Measurements from ENCODE around the gene CDH18.
"Not testable (repeated sequence)": the region's sequence is repeated elsewhere in the genome, so short reads cannot be mapped to it uniquely, and the experiment has no call there.

The CDH18 gene

DNA sequence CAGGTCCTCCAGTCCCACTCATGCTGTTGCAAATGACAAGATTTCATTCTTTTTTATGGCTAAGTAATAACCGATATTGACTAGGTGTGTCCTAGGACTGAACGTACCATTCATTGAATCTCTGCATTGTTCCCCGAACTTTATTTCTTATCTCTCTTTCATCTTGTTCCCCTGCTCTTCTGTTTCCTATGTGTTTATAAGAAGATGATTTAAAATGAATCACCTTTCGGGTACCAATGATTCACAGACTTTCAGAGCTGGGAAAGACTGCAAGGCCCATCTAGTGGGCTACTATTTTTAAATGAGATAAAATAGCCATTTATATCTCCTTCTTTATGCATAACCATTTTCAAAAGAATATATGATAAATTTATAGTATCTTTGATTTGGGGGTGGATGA lies 133.0 kb downstream of the CDH18 start:
- no peak for DNase-seq

DNA sequence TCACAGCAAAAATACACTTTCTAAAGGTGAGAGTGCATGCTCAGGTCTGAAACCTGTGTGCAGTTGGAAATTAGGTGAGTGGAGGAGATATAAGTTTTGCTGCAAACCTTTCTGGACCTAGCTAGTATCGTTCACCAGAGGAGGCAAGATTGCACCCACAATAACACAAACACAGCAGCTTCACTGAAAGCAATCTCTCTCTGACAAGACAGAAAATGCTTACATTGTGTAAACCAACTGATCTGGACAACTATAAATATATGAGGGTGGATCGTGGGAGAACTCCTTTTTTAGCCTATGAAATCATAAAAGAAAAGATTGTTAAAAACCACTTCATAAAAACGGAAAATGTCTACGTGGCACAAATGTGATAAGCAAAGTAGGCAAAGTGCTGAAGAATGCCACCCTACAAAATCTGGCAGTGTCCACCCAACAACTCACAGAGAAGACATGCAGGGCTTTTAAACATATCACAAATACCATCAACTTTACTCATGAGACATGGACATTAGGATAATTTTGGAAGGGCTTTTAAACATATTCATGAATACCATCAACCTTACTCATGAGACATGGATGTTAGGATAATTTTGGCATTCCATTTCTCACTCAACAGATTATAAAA lies 134.3 kb downstream of the CDH18 start:
- no peak for DNase-seq

DNA sequence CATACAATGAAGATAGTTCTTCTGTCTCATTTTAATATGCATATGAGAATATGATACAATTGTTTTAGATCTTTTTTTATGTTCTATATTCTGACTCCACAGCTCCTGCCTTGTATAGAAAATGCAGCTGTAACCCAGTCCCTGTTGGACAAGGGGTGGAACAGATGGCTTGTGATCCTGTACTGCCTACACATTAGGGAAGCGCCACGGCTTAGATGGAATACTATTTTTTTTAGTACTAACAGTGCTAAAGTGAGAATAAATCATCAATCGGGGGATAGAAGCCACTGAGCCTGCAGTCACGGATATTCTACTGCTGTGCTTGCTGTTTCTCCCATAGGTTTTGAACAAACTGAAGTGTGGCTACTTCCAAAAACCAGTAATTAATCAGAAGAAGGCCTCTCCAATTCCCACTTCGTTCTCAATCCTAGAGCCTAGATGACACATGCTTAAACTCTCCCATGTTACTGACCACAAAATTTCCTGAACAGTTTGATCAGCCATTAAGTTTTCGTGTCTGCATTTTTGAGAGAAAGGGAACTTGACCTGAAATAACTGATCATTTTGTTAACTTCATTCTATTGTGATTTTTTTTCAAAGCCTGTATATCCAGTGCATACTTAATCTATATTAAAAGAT lies 150.3 kb downstream of the CDH18 start:
- DNase-seq, result no peak

DNA sequence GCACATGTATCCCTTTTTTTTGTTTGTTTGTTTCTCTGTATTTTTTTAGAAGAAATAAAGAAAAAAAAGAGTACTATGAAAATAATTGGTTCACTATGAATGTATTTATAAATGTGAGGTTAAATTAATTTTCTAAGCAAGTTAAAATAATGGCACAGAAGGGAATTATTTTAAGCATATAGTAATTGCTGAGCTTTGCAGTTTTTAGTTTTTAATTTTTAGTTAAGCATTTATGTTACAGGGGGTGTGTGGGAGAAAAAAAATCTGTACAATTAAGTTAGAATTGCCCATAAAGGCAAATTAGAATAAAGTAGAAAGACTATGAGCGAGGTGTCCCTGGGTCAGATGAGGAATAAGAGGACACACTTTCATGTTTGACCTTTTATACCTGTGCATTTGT lies 152.6 kb downstream of the CDH18 start:
- DNase-seq, result no peak

DNA sequence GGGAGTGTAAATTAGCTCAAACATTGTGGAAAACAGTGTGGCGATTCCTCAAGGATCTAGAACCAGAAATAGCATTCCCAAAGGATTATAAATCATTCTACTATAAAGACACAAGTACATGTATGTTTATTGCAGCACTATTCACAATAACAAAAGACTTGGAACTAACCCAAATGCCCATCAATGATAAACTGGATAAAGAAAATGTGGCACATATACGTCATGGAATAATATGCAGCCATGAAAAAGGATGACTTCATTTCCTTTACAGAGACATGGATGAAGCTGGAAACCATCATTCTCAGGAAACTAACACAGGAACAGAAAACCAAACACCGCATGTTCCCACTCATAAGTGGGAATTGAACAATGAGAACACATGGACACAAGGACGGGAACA lies 175.3 kb downstream of the CDH18 start:
- DNase-seq, result not testable (repeated sequence)

DNA sequence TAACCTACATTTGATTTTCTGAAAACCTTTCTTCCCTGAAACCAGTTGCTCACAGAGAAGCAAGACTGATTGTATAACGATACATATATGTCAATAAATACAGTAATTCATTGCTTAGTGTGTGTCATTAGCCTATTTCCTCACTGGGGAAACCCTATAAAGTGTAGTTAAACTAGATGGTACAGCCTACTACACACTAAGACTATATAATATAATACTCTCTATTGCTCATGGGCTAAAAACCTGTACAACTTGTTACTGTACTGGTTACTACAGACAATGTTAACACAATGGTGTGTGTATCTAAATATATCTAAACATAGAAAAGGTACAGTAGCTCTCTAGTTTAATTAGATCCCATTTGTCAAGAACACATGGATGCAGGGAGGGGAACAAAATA lies 181.2 kb downstream of the CDH18 start:
- no peak for DNase-seq

DNA sequence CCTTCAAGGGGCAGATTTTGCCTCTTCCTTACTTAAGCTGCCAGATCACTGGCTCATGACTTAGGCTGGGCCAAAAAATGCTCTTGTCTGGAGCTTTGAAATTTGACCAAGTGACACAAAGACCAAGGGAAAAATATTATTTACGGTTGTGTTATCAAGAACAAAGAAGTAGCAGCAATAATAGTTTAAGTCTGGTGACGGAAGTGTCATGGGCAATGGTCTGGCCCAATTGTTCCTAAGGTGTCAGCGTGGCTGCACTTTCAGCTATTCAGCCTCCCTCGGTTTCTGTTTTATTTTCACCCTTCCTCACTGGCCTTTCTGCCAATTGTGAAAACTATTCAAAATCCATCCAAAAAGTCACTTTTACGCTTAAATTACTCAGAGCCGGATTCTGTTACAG lies 185.3 kb downstream of the CDH18 start:
- no peak for DNase-seq

DNA sequence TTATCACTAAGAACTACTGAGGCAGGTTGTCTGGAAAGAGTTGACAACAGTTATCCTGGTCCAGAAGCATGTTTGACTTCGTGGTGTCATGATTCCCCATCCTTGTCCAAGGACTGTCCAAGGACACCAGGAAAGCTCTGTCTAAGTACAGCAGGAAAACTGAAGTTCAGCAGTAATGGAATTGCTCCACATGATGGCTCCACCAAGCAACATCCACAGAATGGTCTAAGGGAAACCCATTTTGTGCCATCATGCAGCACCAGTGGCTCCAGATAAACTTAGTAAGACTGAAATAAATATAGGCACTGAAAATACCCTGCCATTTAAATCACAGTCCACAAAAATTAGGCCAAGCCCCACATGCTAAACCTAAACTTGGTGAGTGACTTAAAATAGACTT lies 192.8 kb downstream of the CDH18 start:
- DNase-seq, result no peak

DNA sequence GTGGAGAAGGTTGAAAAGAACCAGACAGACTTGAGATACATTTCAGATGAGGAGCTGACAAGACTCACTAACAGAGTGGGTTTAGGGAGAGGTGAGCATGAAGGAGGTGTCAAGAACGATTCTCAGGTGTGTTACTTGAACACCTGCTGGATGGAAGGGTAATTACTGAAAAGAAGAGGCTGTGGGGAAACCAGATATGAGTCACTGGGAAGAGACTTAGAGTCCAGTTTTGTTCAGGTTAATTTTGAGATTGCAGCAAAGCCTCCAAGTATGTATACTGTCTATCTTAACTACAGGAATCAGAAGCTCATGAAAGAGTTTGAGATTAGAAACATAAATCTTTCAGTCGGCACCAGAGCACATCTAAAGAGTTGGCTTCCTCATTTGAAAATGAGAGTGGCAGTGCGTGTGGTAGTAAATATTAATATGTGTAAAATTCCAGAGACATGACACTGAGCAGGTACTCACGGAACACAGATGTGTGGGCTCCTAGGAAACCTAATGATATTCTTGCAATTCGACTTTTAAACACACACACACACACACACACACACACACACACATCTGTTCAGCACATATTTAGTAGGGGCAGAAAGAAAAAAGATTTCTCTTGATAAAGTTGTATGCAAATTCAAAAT lies 197.1 kb downstream of the CDH18 start:
- no peak for DNase-seq

DNA sequence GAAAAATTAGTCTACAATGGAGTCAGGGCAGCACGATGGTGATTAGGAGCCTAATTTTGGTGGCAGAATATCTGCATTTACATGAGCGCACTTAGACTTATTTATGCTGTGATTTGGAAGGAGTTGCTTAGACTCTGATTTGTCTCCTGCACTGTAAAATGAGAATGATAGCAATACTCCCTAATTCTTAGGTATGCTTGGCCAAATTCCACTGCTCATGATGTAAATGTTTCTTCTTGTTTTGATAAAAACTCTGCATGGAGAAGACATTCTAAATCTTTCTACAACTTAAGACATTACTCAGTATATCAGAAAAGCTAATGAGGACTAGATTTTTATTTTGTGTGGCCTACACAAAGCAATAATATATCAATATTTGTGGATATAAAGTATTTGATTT lies 205.4 kb downstream of the CDH18 start:
- no peak for DNase-seq

DNA sequence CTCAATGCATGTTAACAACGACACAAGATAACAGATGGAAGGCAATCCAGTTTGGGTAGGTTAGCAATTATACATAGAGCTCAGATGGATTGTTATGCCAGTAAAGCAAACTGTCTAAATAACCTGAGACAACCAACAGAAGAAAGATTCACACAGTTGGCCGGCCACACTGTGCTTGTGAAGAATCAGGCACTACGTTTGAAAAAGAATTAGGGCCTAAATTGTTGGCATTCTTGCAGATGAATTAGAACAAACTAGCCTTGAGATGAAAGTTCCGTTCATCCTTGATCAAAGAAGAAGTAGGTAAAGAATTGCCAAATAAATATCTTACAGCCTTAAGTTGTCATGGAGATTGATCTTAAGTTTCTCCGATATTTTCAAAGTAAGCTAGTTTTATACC lies 210.6 kb downstream of the CDH18 start:
- DNase-seq, result no peak

DNA sequence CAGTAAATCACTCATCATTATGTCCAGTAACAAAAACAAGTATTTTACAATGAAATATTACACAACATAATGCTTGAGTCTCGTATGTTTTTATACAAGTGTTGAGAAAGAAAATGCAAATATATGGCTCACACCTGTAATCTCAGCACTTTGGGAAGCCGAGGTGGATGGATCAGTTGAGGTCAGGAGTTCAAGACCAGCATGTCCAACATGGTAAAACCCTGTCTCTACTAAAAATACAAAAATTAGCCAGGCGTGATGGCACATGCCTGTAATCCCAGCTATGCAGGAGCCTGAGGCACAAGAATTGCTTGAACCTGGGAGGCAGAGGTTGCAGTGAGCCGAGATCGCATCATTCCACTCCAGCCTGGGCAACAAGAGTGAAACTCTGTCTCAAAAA lies 211.1 kb downstream of the CDH18 start:
- not testable (repeated sequence) for DNase-seq

DNA sequence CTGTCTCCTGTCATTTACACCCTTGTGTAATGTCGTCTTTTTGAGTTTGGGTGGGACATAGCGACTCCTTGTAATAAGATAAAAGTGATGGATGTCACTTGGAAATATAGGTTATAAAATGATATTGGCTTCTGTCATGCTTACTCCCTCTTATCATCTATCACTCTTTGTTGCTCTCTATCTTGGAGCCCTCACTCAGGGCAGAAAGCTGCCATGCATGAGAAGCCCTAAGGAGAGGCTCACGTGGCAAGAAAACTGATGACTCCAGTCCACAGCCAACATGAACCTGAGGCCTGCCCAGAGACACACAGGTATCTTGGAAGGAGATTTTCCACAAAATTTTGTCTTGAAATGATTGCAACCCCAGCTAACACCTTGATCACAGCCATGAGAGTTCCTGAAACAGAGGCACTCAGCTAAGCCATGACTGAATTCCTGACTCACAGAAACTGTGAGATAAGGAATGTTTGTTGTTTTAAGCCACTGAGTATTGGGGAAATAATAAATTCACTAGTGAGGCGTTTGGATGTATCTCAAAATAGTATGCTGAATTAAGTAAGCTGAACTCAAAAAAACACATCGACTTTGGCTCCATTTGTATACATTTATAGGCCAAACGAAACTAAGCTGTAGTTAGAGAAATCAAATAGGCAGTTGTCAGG lies 216.7 kb downstream of the CDH18 start:
- no peak for DNase-seq

DNA sequence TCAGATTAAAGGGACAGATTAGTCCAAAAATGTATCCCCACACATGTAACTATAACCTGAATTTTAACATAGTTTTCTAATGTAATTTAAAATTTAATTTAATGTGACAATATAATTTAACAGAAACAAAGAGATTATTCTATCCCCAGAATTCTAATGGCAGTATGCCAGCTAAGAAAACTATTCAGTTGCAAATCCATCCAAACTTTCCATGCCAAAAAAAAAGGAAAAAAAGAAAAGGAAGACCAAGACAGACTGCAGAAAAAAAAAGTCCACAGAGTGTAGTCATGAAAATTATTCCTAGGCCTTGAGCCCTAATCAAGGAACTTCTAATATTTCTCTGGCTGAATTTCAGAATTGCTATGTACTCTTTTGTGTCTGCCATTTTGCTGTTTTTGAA lies 217.6 kb downstream of the CDH18 start:
- no peak for DNase-seq

DNA sequence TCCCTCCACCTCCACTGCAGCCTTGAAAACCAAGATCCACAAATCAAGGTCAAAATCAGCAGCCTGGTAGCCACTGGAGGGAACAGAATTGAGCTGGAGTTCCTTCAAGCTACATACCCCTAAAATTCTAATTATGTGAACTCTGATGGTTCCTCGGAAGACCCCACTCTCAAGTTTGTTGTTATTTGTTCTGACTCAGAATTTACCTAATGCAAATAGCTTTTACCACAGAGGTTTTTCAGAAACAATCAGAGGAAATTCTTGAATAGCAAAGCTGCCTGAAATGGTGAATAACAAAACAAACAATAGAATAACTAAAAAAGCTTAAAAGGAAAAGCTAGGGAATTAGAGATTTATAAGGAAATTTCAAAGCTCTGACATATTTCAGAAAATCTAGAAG lies 220.0 kb downstream of the CDH18 start:
- no peak for DNase-seq

DNA sequence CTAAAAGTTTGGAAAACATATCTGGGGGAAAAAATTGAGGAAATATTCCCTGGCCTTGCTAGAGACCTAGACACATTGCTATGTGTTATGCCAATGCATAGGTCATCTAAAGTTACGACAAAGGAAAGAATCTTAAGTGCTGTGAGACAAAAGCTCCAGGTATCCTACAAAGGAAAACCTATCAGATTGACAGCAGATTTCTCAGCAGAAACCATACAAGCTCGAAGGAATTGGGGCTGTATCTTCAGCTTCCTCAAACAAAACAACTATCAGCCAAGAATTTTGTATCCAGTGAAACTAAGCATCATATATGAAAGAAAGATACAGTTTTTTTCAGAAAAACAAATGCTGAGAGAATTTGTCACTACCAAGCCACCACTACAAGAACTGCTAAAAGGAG lies 234.4 kb downstream of the CDH18 start:
- DNase-seq, result no peak

DNA sequence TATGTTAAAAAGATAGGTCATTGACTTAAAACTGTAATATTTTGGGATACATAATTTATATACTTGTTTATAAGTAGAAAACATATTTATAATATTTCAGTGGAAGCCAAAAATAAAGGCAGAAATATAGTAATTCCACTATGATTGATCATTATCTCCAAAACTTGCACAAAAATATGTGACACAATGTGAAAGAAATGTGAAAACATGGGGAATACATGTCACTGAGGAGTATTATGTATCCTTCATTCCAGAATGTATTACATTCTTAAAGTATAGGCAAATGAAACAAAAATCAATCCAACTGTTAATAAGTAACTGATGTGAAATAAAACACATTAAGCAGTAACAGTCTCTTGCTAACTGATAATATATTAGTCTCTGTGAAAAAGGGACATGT lies 236.7 kb downstream of the CDH18 start:
- DNase-seq, result no peak

DNA sequence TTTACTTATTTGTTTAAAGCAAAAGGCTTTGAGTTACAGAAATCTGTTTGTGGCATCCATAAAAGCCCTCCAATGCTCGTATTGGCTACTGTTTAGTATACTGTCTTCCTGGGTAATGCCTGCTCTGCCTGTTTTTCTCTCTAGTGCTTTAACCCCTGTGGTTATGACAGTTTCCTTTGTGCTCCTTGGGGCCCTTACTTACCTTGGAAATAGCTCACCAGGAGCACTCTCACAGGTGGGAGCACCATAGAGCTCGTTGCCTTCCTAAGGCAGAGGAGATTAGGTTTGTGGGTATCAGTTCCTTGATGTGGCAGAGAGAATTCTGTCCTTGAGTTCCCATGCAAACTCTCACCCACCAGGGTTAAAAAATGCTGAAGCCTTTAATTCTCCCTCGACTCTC lies 242.8 kb downstream of the CDH18 start:
- DNase-seq, result no peak

DNA sequence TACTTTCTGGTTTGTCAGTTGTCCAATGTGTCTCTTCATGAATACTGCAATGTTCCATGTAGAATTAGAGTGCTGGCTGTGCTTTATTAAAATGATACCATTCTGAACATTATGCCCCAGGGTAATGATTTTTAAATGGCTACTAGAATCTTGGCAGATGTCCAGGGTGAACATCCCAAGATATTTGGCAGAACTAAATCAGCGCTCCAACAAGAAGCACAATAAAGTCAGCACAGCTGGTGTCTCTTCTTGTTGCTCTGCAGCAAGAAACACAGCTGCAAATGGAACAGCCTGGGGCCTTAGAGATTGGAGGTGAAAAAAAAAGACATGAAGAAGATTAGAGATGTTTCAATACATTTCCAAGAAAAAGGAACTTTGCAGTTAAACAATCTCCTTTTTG lies 248.3 kb downstream of the CDH18 start:
- no peak for DNase-seq

DNA sequence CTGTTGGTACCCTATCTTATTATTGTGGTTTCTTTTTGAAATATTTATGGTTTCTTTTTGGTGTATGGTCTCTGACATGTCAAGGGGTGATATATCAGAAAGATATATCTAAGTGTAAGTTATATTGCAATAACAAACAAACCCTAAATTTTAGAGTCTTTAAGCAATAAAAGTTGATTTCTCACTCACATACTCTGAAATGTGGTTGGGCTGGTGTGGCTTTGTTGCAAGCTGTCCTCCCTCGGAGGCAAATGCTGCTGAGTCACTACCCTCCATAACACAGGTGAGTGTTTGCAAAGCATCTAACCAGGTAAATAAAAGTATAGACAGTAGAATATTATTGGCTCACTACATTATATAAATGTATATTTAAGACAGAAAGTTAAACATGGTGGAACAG lies 253.2 kb downstream of the CDH18 start:
- DNase-seq, result no peak

DNA sequence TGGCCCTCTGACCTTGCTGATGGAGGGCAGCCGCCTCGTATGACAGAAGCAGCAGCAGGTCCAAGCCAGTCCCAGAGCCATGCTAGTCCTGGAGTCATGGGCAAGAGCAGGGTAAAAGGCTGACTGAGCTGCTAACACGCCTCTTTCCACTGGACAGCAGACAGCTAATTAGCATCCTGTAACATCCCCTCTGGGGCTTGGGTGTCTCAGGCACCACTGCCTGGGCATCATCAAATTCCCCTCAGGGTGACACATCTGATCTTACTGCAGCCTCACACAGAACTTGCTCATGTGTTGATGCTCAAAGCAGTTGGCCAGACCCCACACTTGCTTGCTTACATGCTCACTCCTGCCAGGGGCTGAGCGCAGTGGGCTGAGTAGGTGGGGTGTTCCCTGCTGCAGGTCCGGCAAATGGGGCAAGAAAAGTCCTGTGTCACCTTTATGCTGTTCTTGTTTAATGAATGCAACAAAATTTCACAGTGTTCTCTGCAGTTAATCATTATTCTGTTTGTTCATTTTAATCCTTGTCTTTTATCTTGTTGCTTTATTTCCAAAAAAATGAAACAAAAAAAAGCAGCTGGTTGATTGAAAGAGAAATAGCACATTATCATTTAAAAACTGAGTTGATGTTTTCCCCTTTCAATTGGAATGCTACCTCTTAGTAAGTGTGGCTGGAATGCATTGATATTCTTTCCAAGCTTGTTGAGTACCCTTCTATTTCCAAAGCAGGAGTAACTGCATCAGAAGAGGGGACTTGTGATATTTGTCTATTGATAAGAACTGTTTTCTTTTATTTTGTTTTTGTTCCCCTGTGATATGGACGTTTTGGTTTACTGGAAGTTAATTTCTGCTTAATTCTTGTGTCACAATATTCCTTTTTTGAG lies 254.1 kb downstream of the CDH18 start:
- DNase-seq, result no peak

DNA sequence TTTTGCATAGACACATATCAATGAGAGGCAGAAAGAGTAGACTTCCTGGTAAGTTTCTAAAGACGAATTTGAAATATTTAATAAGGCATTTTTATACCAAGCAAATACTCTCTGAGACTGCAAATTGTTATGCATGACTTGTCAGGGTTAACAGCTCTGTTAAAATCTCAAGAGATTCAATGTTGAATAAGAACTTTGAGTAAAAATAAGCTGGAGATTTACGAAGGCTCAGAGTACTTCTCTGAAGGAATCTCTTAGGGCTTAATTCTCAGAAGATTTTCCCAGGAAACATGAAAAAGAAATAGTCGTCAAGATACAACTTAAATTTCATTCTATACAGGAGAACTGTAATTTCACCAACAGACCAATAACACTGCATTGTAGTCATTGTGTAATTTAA lies 259.4 kb downstream of the CDH18 start:
- DNase-seq, result no peak

DNA sequence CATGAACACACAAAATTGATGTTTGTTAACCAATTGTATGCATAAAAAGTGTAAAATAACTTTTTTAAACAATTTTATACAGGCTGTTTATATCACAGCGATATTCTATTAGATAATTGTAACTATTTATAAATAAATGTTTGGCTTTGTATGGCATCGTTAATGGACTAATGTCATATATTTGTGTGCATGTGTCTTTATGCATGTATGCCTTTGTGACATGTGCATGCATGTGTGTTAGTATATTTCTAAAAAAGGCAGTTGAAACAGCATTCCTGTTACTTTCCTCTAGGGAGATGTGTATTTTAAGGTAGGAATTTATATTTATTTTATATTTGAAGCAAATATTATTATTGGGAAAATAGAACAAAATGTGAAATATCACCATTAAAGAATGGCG lies 268.9 kb downstream of the CDH18 start:
- no peak for DNase-seq

All from activated CD4-positive, CD25-positive, alpha-beta regulatory T cell (primary cell).